T-cell (primary cell): ENCODE results near the gene LST1. TPM values are rescaled to one million over a fixed set of nuclear protein-coding genes. Genes with fewer than 3 reads are reported as not detected.
A peak's percentile ranks its signal among the peaks of the same experiment; 100 is the strongest.

Experiments
- ATAC-seq, 4 experiments: fragments of 200-7000 bp in 3 of 4; fragments of 150-1000 bp in 1 of 4; cut with Tn5 transposase; replicated peaks in 1 of 4; 1 replicate in 3 of 4; 2 replicates in 1 of 4; pipeline ENCODE4 v1.10.0; 2021; ENCODE audit warnings: moderate library complexity in 3 of 4, mild to moderate bottlenecking in 2 of 4, moderate number of reproducible peaks in 1 of 4
- CTCF ChIA-PET, 2 donors: fragments of 300-600 bp; sonication (Branson Sonifier 250); formaldehyde crosslinking; loops; one replicate each; lab custom pipeline; 2022; ENCODE audit warnings: antibody characterized with exemption in 2 of 2; lab: Charles Lee
- POLR2A ChIA-PET, 2 donors: fragments of 300-600 bp; sonication (Branson Sonifier 250); formaldehyde crosslinking; loops; one replicate each; lab custom pipeline; 2022; ENCODE audit warnings: antibody characterized with exemption in 2 of 2; lab: Charles Lee
- DNase-seq, 35 experiments: peaks; one replicate each; pipeline versions ENCODE4 v3.0.0 to v3.0.0-alpha.2; 2013 to 2023
- H3K27ac ChIP-seq: one replicate; pipeline ENCODE4 v1.5.1; 2013; ENCODE audit warnings: low read length
- H3K27me3 ChIP-seq, 2 experiments: replicated peaks in 1 of 2; 1 replicate in 1 of 2; 2 replicates in 1 of 2; pipeline versions ENCODE4 v1.6.1 to v1.7.0; 2013; ENCODE audit warnings: low read length in 1 of 2, mixed read lengths in 1 of 2; ENCODE audit not compliant: control insufficient read depth in 2 of 2, insufficient read depth in 2 of 2; ENCODE audit errors: extremely low read depth in 1 of 2
- H3K36me3 ChIP-seq, 2 donors: 1 replicate in 1 of 2; 2 replicates in 1 of 2; pipeline versions ENCODE4 v1.6.1 to v1.7.0; 2013; ENCODE audit warnings: low read length in 1 of 2; ENCODE audit not compliant: control insufficient read depth in 2 of 2, insufficient read depth in 1 of 2; ENCODE audit errors: extremely low read depth in 1 of 2
- H3K4me1 ChIP-seq, 2 experiments: 1 replicate in 1 of 2; 2 replicates in 1 of 2; pipeline versions ENCODE4 v1.6.1 to v1.7.0; 2013; ENCODE audit warnings: low read length in 2 of 2, mixed read lengths in 1 of 2; ENCODE audit not compliant: insufficient read depth in 2 of 2, control insufficient read depth in 1 of 2; ENCODE audit errors: extremely low read depth in 1 of 2
- H3K4me3 ChIP-seq, 2 donors: 1 replicate in 1 of 2; 2 replicates in 1 of 2; pipeline versions ENCODE4 v1.5.1 to v1.7.0; 2013; ENCODE audit warnings: mild to moderate bottlenecking in 2 of 2, low read length in 1 of 2, moderate library complexity in 1 of 2; ENCODE audit not compliant: control insufficient read depth in 1 of 2; ENCODE audit errors: extremely low read depth in 1 of 2
- H3K9me3 ChIP-seq: 2 replicates; pipeline ENCODE4 v1.7.0; 2013
- H3K27ac Mint-ChIP-seq, 2 donors: one replicate each; pipeline ENCODE4 v1.8.0; 2020 to 2021; ENCODE audit warnings: mild to moderate bottlenecking in 2 of 2, mixed read lengths in 2 of 2
- H3K27me3 Mint-ChIP-seq, 2 donors: one replicate each; pipeline ENCODE4 v1.8.0; 2021 to 2022; ENCODE audit warnings: mixed read lengths in 2 of 2
- H3K36me3 Mint-ChIP-seq: one replicate; pipeline ENCODE4 v1.8.0; 2021; ENCODE audit warnings: mixed read lengths
- H3K4me1 Mint-ChIP-seq, 3 donors: one replicate each; pipeline ENCODE4 v1.8.0; 2020 to 2022; ENCODE audit warnings: mixed read lengths in 3 of 3, mild to moderate bottlenecking in 1 of 3
- H3K4me3 Mint-ChIP-seq, 3 donors: one replicate each; pipeline ENCODE4 v1.8.0; 2020 to 2022; ENCODE audit warnings: mild to moderate bottlenecking in 3 of 3, mixed read lengths in 3 of 3, moderate library complexity in 3 of 3
- H3K9me3 Mint-ChIP-seq, 3 donors: one replicate each; pipeline ENCODE4 v1.8.0; 2020 to 2022; ENCODE audit warnings: mixed read lengths in 3 of 3
- WGBS: methylation state at CpG from one replicate; pipeline ENCODE4 v1.1.5; 2013; ENCODE audit warnings: missing lambda C conversion rate; ENCODE audit not compliant: insufficient coverage; 5-methylcytosine and 5-hydroxymethylcytosine counted together
- total RNA-seq, 35 experiments: library from RNA in 6 of 35; stranded (reverse) in 6 of 35; fragments of 120-200 nt in 1 of 35; gene quantifications; one replicate each; pipeline versions ENCODE4 v1.2.1 to v1.2.4 and lab custom pipeline; 2013 to 2026

The LST1 gene
- total RNA-seq, 5 donors from 2014 or later (not counting 1 experiment from before 2014, with no cell fraction given), result 13.4 to 28.0 (median 20.4) TPM

DNA sequence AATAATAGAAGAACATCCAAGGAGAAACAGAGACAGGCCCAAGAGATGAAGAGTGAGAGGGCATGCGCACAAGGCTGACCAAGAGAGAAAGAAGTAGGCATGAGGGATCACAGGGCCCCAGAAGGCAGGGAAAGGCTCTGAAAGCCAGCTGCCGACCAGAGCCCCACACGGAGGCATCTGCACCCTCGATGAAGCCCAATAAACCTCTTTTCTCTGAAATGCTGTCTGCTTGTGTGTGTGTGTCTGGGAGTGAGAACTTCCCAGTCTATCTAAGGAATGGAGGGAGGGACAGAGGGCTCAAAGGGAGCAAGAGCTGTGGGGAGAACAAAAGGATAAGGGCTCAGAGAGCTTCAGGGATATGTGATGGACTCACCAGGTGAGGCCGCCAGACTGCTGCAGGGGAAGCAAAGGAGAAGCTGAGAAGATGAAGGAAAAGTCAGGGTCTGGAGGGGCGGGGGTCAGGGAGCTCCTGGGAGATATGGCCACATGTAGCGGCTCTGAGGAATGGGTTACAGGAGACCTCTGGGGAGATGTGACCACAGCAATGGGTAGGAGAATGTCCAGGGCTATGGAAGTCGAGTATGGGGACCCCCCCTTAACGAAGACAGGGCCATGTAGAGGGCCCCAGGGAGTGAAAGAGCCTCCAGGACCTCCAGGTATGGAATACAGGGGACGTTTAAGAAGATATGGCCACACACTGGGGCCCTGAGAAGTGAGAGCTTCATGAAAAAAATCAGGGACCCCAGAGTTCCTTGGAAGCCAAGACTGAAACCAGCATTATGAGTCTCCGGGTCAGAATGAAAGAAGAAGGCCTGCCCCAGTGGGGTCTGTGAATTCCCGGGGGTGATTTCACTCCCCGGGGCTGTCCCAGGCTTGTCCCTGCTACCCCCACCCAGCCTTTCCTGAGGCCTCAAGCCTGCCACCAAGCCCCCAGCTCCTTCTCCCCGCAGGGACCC, 11.7 kb upstream of the LST1 start:
- peak overlapping the region; percentile 86 to 99 (median 91) for H3K4me3 Mint-ChIP-seq
- ChIA-PET POLR2A (interaction anchor here (0.6 to 2.9 kb wide), 6 partner anchors 11 to 24 kb away, joined by 3 to 8 read pairs (median 4); partner anchors contain the start of gene NCR3 (in 1 of the 2)), CTCF (interaction anchor here (0.5 to 4.0 kb wide), 18 partner anchors 8 to 163 kb away, joined by 3 to 22 read pairs (median 5); partner anchors contain the start of genes ATP6V1G2 (in 1 of the 2), LST1 (in 1 of the 2) and NCR3 (in 1 of the 2))
- ATAC-seq (no peak), DNase-seq (no peak)
- WGBS, result 56% methylated on average over 12 of the region's 14 CpGs
- H3K9me3 Mint-ChIP-seq, result no peaks in the 10 kb centered on the region
- Histone ChIP-seq H3K4me3 (peak overlapping the region in 1 of 2 donors; percentile 79), H3K27ac (peak overlapping the region; percentile 92), H3K27me3 (no peaks in the 10 kb centered on the region), H3K9me3 (no peaks in the 10 kb centered on the region), H3K36me3 (peaks cover 0 to 18% of the 10 kb centered on the region in 2 donors), H3K4me1 (peaks cover 44 to 93% of the 10 kb centered on the region in 2 experiments)
- H3K27ac Mint-ChIP-seq, result peak overlapping the region; percentile 98 to 100
- H3K36me3 Mint-ChIP-seq, result peaks cover 15% of the 10 kb centered on the region
- peaks cover 94 to 95% (median 94%) of the 10 kb centered on the region in 3 donors for H3K4me1 Mint-ChIP-seq
- no peaks in the 10 kb centered on the region for H3K27me3 Mint-ChIP-seq

DNA sequence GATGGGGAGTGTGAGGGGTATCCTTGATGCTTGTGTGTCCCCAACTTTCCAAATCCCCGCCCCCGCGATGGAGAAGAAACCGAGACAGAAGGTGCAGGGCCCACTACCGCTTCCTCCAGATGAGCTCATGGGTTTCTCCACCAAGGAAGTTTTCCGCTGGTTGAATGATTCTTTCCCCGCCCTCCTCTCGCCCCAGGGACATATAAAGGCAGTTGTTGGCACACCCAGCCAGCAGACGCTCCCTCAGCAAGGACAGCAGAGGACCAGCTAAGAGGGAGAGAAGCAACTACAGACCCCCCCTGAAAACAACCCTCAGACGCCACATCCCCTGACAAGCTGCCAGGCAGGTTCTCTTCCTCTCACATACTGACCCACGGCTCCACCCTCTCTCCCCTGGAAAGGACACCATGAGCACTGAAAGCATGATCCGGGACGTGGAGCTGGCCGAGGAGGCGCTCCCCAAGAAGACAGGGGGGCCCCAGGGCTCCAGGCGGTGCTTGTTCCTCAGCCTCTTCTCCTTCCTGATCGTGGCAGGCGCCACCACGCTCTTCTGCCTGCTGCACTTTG, 10.7 kb upstream of the LST1 start, which contains the start of gene TNF:
TSS of gene TNF (plus strand) at position 231 of the 567 bp plus-strand sequence. CDS start at position 408, 177 bp downstream.
- Histone ChIP-seq H3K27ac (peak within 1 kb of the TSS; percentile 92), H3K4me1 (peaks cover 45 to 93% of the 10 kb centered on the region in 2 experiments), H3K36me3 (peaks cover 0 to 18% of the 10 kb centered on the region in 2 donors), H3K27me3 (no peaks in the 10 kb centered on the region), H3K4me3 (peak within 1 kb of the TSS; percentile 79 to 87), H3K9me3 (no peaks in the 10 kb centered on the region)
- Mint-ChIP-seq H3K9me3 (no peaks in the 10 kb centered on the region), H3K4me3 (peak within 1 kb of the TSS; percentile 86 to 99 (median 91)), H3K27ac (peak within 1 kb of the TSS; percentile 98 to 100), H3K36me3 (peaks cover 21% of the 10 kb centered on the region), H3K27me3 (no peaks in the 10 kb centered on the region), H3K4me1 (peaks cover 90 to 95% (median 94%) of the 10 kb centered on the region in 3 donors)
- CTCF ChIA-PET, result interaction anchor here (0.6 to 4.0 kb wide), 13 partner anchors 8 to 32 kb away, joined by 3 to 22 read pairs (median 5); partner anchors contain the start of genes ATP6V1G2 (in 1 of the 2), LST1 (in 1 of the 2) and NCR3 (in 1 of the 2)
- ATAC-seq (peak; percentile 5 to 8 (median 6)), DNase-seq (peak in 26 of 35 experiments; percentile 32 to 81 (median 52))
- POLR2A ChIA-PET, result interaction anchor here (0.7 to 2.9 kb wide), 6 partner anchors 10 to 24 kb away, joined by 3 to 8 read pairs (median 4); partner anchors contain the start of gene NCR3 (in 1 of the 2)
- WGBS, result 12% methylated on average over 10 of the region's 19 CpGs

DNA sequence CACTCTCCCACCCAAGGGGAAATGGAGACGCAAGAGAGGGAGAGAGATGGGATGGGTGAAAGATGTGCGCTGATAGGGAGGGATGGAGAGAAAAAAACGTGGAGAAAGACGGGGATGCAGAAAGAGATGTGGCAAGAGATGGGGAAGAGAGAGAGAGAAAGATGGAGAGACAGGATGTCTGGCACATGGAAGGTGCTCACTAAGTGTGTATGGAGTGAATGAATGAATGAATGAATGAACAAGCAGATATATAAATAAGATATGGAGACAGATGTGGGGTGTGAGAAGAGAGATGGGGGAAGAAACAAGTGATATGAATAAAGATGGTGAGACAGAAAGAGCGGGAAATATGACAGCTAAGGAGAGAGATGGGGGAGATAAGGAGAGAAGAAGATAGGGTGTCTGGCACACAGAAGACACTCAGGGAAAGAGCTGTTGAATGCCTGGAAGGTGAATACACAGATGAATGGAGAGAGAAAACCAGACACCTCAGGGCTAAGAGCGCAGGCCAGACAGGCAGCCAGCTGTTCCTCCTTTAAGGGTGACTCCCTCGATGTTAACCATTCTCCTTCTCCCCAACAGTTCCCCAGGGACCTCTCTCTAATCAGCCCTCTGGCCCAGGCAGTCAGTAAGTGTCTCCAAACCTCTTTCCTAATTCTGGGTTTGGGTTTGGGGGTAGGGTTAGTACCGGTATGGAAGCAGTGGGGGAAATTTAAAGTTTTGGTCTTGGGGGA, 10.0 kb upstream of the LST1 start:
- H3K4me3 Mint-ChIP-seq, result peak overlapping the region; percentile 86 to 99 (median 91)
- H3K27me3 ChIP-seq, result no peaks in the 10 kb centered on the region
- H3K27ac Mint-ChIP-seq, result peak overlapping the region; percentile 98 to 100
- WGBS, result 33% methylated on average over 5 of the region's 8 CpGs
- no peaks in the 10 kb centered on the region for H3K27me3 Mint-ChIP-seq
- no peaks in the 10 kb centered on the region for H3K9me3 ChIP-seq
- DNase-seq (peak in 1 of 35 experiments; percentile 32), ATAC-seq (no peak)
- ChIA-PET POLR2A (interaction anchor here (0.6 to 2.9 kb wide), 4 partner anchors 11 to 260 kb away, joined by 3 to 8 read pairs (median 5); no protein-coding TSS in a partner anchor), CTCF (interaction anchor here (0.6 to 4.0 kb wide), 16 partner anchors 9 to 1085 kb away, joined by 3 to 22 read pairs (median 4); partner anchors contain the start of genes ATP6V1G2 (in 1 of the 2), LST1 (in 1 of the 2) and NCR3 (in 1 of the 2))
- H3K4me1 Mint-ChIP-seq, result peaks cover 85 to 95% (median 91%) of the 10 kb centered on the region in 3 donors
- peak overlapping the region; percentile 92 for H3K27ac ChIP-seq
- peaks cover 0 to 18% of the 10 kb centered on the region in 2 donors for H3K36me3 ChIP-seq
- no peaks in the 10 kb centered on the region for H3K9me3 Mint-ChIP-seq
- peak overlapping the region; percentile 79 to 87 for H3K4me3 ChIP-seq
- H3K4me1 ChIP-seq, result peaks cover 39 to 90% of the 10 kb centered on the region in 2 experiments
- H3K36me3 Mint-ChIP-seq, result peaks cover 27% of the 10 kb centered on the region

DNA sequence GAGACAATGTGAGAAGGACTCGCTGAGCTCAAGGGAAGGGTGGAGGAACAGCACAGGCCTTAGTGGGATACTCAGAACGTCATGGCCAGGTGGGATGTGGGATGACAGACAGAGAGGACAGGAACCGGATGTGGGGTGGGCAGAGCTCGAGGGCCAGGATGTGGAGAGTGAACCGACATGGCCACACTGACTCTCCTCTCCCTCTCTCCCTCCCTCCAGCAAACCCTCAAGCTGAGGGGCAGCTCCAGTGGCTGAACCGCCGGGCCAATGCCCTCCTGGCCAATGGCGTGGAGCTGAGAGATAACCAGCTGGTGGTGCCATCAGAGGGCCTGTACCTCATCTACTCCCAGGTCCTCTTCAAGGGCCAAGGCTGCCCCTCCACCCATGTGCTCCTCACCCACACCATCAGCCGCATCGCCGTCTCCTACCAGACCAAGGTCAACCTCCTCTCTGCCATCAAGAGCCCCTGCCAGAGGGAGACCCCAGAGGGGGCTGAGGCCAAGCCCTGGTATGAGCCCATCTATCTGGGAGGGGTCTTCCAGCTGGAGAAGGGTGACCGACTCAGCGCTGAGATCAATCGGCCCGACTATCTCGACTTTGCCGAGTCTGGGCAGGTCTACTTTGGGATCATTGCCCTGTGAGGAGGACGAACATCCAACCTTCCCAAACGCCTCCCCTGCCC, 9.0 kb upstream of the LST1 start:
- peaks cover 36% of the 10 kb centered on the region for H3K36me3 Mint-ChIP-seq
- peak overlapping the region; percentile 92 for H3K27ac ChIP-seq
- peak overlapping the region; percentile 98 to 100 for H3K27ac Mint-ChIP-seq
- H3K4me1 Mint-ChIP-seq, result peaks cover 76 to 90% (median 84%) of the 10 kb centered on the region in 3 donors
- peaks cover 0 to 18% of the 10 kb centered on the region in 2 donors for H3K36me3 ChIP-seq
- WGBS, result 56% methylated on average over 11 of the region's 19 CpGs
- ATAC-seq (peak in 1 of 4 experiments; percentile 6), DNase-seq (peak in 14 of 35 experiments; percentile 15 to 66 (median 40))
- H3K4me3 ChIP-seq, result peak overlapping the region; percentile 79 to 87
- H3K27me3 Mint-ChIP-seq, result no peaks in the 10 kb centered on the region
- POLR2A ChIA-PET, result interaction anchor here (0.6 to 2.9 kb wide), 2 partner anchors 26 to 74 kb away, joined by 3 to 8 read pairs; no protein-coding TSS in a partner anchor
- no peaks in the 10 kb centered on the region for H3K9me3 Mint-ChIP-seq
- peak overlapping the region; percentile 86 to 99 (median 91) for H3K4me3 Mint-ChIP-seq
- no peaks in the 10 kb centered on the region for H3K9me3 ChIP-seq
- CTCF ChIA-PET, result interaction anchor here (0.6 to 4.0 kb wide), 11 partner anchors 8 to 309 kb away, joined by 3 to 22 read pairs (median 4); partner anchors contain the start of genes LST1 (in 1 of the 2) and NCR3 (in 1 of the 2)
- H3K27me3 ChIP-seq, result no peaks in the 10 kb centered on the region
- H3K4me1 ChIP-seq, result peaks cover 34 to 85% of the 10 kb centered on the region in 2 experiments

DNA sequence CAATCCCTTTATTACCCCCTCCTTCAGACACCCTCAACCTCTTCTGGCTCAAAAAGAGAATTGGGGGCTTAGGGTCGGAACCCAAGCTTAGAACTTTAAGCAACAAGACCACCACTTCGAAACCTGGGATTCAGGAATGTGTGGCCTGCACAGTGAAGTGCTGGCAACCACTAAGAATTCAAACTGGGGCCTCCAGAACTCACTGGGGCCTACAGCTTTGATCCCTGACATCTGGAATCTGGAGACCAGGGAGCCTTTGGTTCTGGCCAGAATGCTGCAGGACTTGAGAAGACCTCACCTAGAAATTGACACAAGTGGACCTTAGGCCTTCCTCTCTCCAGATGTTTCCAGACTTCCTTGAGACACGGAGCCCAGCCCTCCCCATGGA, 8.5 kb upstream of the LST1 start:
- POLR2A ChIA-PET, result interaction anchor here in 1 of 2 donors (0.6 kb wide), 1 partner anchor 75 kb away, joined by 3 read pairs; no protein-coding TSS in a partner anchor
- peaks cover 34 to 86% of the 10 kb centered on the region in 2 experiments for H3K4me1 ChIP-seq
- H3K4me3 ChIP-seq, result peak overlapping the region; percentile 17 to 79
- Mint-ChIP-seq H3K4me3 (peak overlapping the region; percentile 86 to 99 (median 91)), H3K4me1 (peaks cover 76 to 90% (median 83%) of the 10 kb centered on the region in 3 donors), H3K36me3 (peaks cover 36% of the 10 kb centered on the region), H3K9me3 (no peaks in the 10 kb centered on the region), H3K27ac (peak overlapping the region; percentile 98 to 100), H3K27me3 (no peaks in the 10 kb centered on the region)
- peak overlapping the region; percentile 92 for H3K27ac ChIP-seq
- no peaks in the 10 kb centered on the region for H3K27me3 ChIP-seq
- CTCF ChIA-PET, result interaction anchor here (0.8 to 4.0 kb wide), 6 partner anchors 10 to 28 kb away, joined by 3 to 22 read pairs (median 9); no protein-coding TSS in a partner anchor
- WGBS, result 40% methylated on average over 2 of the region's 3 CpGs
- DNase-seq (no peak), ATAC-seq (no peak)
- H3K9me3 ChIP-seq, result no peaks in the 10 kb centered on the region
- peaks cover 0 to 18% of the 10 kb centered on the region in 2 donors for H3K36me3 ChIP-seq
